Hematopoietic multipotent progenitor cell treated with erythropoietin and hydrocortisone succinate and interleukin-3 and kit ligand, for 8 days (in vitro differentiated cells): Measurements from ENCODE around the gene KDM4F.

ENCODE experiments used
- DNase-seq: peaks from one replicate; pipeline ENCODE4 v3.0.0-alpha.2; 2015

KDM4F gene

DNA sequence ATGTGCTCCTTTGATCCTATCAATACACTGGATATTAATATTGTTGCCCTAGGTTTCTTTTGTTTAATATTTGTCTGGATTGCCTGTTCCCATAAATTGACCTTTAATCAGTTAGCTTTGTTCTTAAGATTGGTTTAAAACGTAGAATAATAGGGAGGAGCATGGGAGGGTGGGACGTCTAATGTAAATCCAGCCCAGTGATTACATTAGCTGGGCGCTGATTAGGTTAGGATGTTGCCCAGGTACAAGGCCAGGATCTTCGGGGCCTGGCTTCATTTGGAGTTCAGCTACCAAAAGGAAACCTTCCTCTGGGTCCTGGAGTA lies 17.5 kb downstream of the KDM4F start, which contains the start of gene SRSF8:
Gene SRSF8, plus strand, starts transcription at position 204 of the 323 bp plus-strand sequence. CDS start 308 bp downstream, outside the sequence.
- peak; percentile 54 for DNase-seq

DNA sequence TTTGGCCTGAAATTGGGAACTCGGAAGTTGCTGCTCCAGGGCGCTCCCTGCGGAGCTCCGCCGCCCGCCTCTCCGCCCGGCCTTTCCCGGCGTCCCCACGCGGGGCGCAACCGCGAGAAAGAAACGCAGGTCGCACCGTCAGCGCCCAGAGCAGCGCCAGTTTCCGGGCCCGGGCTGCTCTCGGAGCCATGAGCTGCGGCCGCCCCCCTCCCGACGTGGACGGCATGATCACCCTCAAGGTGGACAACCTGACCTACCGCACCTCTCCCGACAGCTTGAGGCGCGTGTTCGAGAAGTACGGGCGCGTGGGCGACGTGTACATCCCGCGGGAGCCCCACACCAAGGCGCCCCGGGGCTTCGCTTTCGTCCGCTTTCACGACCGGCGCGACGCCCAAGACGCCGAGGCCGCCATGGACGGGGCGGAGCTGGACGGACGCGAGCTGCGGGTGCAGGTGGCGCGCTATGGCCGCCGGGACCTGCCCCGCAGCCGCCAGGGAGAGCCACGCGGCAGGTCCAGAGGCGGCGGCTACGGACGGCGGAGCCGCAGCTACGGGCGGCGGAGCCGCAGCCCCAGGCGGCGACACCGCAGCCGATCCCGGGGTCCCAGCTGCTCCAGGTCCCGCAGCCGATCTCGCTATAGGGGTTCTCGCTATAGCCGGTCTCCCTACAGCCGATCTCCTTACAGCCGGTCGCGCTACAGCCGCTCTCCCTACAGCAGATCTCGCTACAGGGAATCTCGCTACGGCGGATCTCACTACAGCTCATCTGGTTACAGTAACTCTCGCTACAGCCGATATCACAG lies 18.0 kb downstream of the KDM4F start:
- DNase-seq = peak; percentile 68

DNA sequence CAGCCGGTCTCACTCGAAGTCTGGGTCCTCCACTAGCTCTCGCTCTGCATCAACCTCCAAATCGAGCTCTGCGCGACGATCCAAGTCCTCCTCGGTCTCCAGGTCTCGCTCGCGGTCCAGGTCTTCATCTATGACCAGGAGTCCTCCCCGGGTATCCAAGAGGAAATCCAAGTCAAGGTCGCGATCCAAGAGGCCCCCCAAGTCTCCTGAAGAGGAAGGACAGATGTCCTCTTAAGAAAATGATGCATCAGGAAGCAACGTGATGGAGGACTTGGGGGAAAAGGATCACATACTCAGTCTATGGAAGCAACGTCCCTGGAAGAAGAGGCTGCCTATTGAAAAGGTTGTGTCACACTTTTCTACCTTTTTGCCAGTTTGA lies 18.6 kb downstream of the KDM4F start:
- no peak for DNase-seq

GRCh38 chr11:95068549-95068948 lies 19.3 kb downstream of the KDM4F start:
- DNase-seq = peak; percentile 98

- no peak for DNase-seq
Observed at GRCh38 chr11:95070471-95070870, 21.2 kb downstream of the KDM4F start.

GRCh38 chr11:95072948-95073347 lies 23.7 kb downstream of the KDM4F start:
- DNase-seq = no peak

DNA sequence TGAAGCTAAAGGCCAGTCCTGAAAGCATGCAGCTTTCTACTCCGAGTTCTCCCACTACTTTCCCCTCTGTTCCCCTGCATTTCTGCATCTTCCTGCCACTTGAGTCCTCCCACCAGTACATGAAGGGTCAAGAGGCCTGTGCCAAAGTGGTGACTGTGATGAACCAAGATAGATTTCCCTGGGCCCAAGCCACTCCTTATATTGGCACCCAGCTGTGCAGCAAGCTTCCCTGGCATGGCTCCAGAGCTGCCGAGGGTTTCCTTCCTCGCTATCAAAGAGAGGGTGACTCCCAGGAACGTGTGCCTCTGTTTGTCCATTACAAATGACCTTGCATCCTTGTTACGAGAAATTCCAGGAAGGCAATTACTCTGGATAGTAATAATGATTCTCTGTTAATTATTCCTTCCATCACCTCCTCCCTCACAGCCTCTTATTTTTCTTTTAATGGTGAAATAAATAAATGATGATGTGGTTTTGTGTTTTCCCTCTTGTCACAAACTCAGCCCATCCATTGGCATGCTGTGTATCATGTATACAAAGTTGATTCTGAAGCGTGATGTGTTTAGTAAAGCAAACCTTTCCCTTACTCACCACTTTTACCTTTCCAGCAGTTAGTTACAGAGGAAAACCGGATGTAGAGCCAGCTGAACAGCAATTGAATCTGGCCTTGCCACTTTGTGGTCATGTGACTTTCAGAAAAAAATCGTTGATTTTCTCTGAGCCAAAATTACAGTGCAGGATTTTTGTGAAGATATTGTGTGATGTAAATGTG lies 25.8 kb downstream of the KDM4F start:
- peak; percentile 80 for DNase-seq

DNA sequence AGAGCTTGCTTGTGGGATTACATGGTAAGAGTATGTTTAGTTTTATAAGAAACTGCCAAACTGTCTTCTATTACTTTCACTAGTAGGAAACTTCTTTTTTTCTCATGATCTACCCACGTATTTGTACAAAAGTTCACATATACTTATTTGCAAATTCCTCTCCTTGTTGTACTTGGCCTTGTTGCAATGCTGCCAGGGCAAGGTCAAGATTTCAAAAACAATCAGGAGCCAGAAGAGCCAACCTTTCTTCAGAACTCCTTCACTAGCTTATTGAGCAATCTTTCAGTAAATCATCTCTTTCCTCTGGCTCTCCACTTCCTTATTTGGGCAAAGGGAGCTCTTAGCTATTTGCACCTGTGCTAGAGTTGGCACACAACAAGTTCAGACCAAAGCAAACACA lies 27.2 kb downstream of the KDM4F start:
- DNase-seq = no peak

DNA sequence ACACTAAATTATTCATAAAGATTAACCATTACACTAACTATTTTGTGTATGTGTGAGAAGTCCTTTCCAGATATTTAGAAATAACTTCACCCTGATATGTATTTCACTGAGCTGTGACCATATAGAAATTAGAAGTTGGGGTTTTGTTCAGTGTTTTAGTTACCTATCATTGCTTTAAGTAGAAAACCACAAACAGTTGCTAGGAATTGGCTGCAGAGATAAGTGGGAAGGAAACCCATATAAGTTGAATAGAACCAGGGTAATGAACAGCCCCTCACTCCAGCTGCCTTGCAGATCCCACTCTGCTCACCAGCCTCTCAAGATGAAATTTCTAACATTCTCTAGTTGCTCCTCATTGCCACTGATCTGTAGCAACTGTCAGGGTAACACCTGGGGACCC lies 27.8 kb downstream of the KDM4F start:
- DNase-seq = peak; percentile 55

GRCh38 chr11:95078526-95078925 lies 29.3 kb downstream of the KDM4F start:
- no peak for DNase-seq

DNA sequence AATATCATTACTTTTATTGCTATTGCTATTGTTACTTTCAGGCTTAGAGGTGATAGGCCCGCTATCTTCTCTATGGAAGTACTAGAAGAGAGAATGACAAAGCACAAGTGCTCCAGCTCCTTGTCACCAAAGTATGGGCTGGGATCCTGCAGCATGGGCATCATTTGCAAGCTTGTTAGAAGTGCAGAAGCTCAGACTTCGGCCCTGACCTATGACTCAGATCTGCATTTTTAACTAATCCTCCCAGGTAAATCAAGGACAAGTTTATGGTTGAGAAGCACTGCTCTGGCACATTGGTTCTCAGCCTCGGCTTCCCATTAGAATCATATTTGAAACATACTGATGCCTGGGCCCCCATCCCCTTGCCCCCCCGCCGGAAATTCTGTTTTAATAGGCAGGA lies 31.8 kb downstream of the KDM4F start:
- no peak for DNase-seq

GRCh38 chr11:95081412-95081811 lies 32.2 kb downstream of the KDM4F start:
- DNase-seq = no peak

DNA sequence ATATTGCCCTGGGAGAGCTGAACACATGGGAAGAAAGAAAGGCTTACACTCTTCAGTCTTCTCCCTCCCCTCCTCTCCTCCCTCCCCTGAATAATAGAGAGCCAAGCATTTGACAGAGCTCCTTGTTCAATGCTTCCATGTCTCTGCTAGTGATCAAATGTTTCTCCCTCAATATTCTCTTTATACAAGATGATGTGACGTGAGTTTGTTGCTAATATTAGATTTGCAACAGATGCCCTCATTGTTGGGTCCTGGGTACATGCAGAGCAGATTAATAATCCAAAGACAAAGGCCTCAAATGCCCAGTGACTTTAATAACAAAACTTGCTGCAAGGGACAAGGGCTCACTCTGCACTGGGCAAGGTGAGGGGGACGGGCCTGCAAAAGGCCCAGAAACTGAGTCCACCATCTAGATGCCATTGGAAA lies 33.4 kb downstream of the KDM4F start:
- no peak for DNase-seq

DNA sequence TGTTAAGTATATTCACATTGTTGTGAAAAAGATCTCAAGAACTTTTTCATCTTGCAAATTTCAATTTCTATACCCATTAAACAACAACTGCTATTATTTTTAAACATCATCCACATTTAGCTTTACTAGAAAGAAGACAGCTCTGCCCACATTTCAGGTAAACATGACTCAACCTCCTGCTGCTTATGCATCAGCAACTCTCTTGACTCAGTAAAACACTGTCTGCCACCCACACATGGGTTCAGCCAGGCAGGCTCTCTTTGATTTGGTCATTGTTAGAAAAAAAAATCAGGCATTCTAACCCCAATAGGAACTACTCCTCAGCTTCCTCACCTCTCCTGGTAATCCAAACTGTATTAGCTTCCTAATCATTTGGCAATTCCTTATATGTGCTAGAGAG lies 35.3 kb downstream of the KDM4F start:
- DNase-seq = no peak

- no peak for DNase-seq
Observed at GRCh38 chr11:95085117-95085816, 36.0 kb downstream of the KDM4F start.

GRCh38 chr11:95086151-95086550 lies 36.9 kb downstream of the KDM4F start:
- DNase-seq = no peak

- peak; percentile 73 for DNase-seq
Observed at GRCh38 chr11:95086836-95087570, 37.8 kb downstream of the KDM4F start.

DNA sequence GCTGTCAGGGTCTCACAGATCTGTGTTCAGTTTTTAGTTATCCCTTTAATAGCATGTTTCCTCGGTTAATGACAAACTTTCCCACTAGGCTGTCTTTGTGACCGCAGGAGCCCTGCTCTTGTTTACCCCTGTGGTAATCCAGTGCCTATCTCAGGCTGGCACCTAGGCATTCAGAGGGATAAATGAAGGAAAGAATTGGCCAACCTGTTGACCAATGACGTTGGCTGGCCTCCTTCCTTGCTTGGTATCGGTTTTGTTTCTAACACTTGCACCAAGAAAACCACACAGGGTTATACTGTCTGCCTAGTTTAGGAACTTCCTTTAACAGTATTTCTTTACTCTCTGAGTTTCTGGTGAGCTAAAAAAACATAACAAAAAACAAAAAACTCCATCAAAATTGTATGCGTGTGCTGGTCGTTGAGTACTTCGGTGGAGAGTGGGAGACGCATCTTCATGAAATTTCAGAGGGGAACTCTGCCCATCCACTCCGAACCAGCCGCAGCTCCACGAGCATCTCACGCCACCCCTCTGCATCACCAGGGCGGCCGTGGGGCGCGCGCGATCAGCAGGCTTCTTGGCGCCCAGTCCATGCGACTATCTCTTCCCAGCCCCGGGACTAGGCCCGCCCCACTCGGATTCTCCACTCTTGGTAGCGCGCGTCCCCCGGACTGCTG lies 39.9 kb downstream of the KDM4F start:
- DNase-seq = peak; percentile 61

- DNase-seq = peak; percentile 82
Observed at GRCh38 chr11:95089620-95090542, 40.7 kb downstream of the KDM4F start, which contains the start of gene ENDOD1. ENDOD1 (plus strand) TSS chr11:95089846; CDS start chr11:95089928, 82 bp downstream.

- no peak for DNase-seq
Observed at GRCh38 chr11:95091663-95092180, 42.5 kb downstream of the KDM4F start.
